ENCODE results near the gene IRGC.

DNA sequence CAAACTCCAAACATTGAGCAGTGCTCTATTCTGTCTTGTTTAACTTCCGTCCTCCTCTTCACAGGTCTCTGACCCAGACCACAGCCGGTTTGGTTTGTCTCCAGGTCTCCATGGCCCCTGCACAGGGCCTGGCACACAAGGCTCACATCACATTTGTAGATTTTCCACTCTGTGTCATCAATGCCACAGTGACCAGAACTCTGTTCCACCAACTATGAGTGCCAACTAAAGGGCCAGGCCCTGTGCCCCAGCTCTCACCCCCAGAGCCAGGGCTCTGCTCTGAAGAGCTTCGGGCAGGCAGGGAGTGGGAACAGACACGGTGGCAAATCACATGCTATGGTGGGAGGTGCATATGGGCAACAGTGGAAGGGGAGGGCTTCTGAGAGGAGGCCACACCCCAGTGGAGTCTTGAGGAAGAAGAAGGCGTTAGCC is 22.9 kb downstream of the IRGC start:
- TF ChIP-seq CTCF (IDR thresholded peaks at IDR 0.05) = no peak
- no peak for TF ChIP-seq POLR2A (IDR thresholded peaks at IDR 0.05)
